ENCODE results near the gene DPYD. TPM values are rescaled to one million over a fixed set of nuclear protein-coding genes. Genes with fewer than 3 reads are reported as not detected.

The DPYD gene
- polyA plus RNA-seq, 1 of the 3 experiments (the other 2 are of a cell fraction): 23.0 TPM

DNA sequence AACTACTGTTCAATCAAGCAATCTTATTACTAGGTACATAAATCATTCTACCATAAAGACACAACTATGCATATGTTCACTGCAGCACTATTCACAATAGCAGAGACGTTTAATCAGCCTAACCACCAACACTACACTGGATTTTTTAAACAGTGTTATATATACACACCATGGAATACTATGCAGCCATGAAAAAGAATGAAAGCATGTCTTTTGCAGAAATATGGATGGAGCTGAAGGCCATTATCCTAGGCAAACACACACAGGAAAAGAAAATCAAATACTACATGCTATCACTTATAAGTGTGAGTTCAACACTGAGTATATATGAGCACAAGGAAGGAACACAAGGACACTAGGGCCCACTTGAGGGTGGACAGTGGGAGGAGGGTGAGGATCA is 159.2 kb downstream of the DPYD start:
- Histone ChIP-seq H3K9me3 (no peaks in the 10 kb centered on the region), H3K4me3 (ENCODE audit: low read depth in 2 of 2, low read length in 1 of 2) (no peak overlapping the region), H3F3A (replicated peaks; ENCODE audit: insufficient read depth) (peaks cover 27% of the 10 kb centered on the region), H3K4me1 (ENCODE audit: control insufficient read depth in 1 of 2, insufficient read depth in 2 of 2, low read depth in 1 of 2, low read length in 1 of 2) (no peaks in the 10 kb centered on the region), H3K9me2 (no peaks in the 10 kb centered on the region), H3K4me2 (no peak overlapping the region), H3K27me3 (ENCODE audit: insufficient read depth) (no peaks in the 10 kb centered on the region), H3K9ac (no peak overlapping the region), H4K20me1 (ENCODE audit: insufficient read depth) (no peaks in the 10 kb centered on the region), H2AFZ (ENCODE audit: low read depth) (no peak overlapping the region), H3K27ac (ENCODE audit: low read depth in 2 of 2, low read length in 1 of 2) (no peak overlapping the region), H3K79me2 (ENCODE audit: insufficient read depth) (peaks cover 54% of the 10 kb centered on the region), H3K36me3 (replicated peaks in 1 of 2; ENCODE audit: control insufficient read depth in 1 of 2, insufficient read depth in 2 of 2, low read length in 1 of 2) (peaks cover 0 to 34% of the 10 kb centered on the region in 2 experiments)
- no peak for TF ChIP-seq SIN3A (IDR thresholded peaks at IDR 0.05; ENCODE audit: borderline replicate concordance, low read depth, low read length)
- DNase-seq: no peak
- POLR2A ChIA-PET: no interaction called here
- WGBS (ENCODE audit: low lambda C conversion rate): 70% methylated on average over 1 of the region's 1 CpG
- CTCF ChIA-PET: no interaction called here

DNA sequence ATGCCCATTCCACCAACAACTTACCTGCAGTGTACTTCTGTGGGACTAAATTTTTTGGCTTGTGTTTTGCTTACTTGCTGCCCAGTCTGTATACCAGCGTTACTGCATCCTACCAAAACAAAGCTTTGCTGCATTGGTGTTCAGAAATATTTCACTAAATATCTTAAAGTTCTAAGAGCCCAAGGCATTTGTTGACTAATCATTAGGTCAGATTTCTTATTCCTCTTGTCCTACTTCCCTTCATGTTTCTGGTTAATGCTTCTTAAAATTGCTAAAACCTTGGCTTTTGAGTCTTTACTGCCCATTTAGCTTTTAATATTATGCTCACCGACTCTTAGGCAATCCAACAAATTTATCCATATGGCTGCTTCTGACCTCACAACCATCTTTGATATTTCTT is 161.8 kb downstream of the DPYD start:
- Histone ChIP-seq H3K4me3 (ENCODE audit: low read depth in 2 of 2, low read length in 1 of 2) (no peak overlapping the region), H3K4me2 (no peak overlapping the region), H3K9ac (no peak overlapping the region), H3K27ac (ENCODE audit: low read depth in 2 of 2, low read length in 1 of 2) (peak overlapping the region in 1 of 2 experiments; percentile 16; a peak in 2 of 4 replicates), H3K79me2 (ENCODE audit: insufficient read depth) (peaks cover 49% of the 10 kb centered on the region), H2AFZ (ENCODE audit: low read depth) (no peak overlapping the region), H3K27me3 (ENCODE audit: insufficient read depth) (no peaks in the 10 kb centered on the region), H4K20me1 (ENCODE audit: insufficient read depth) (no peaks in the 10 kb centered on the region), H3K9me2 (no peaks in the 10 kb centered on the region), H3K9me3 (no peaks in the 10 kb centered on the region), H3F3A (replicated peaks; ENCODE audit: insufficient read depth) (peaks cover 19% of the 10 kb centered on the region), H3K4me1 (ENCODE audit: control insufficient read depth in 1 of 2, insufficient read depth in 2 of 2, low read depth in 1 of 2, low read length in 1 of 2) (no peaks in the 10 kb centered on the region), H3K36me3 (replicated peaks in 1 of 2; ENCODE audit: control insufficient read depth in 1 of 2, insufficient read depth in 2 of 2, low read length in 1 of 2) (peaks cover 0 to 26% of the 10 kb centered on the region in 2 experiments)
- CTCF ChIA-PET: interaction anchor here (0.6 to 1.4 kb wide), 2 partner anchors 10 to 21 kb away, joined by 3 read pairs; no protein-coding TSS in a partner anchor
- DNase-seq: no peak
- 80% methylated on average over 2 of the region's 2 CpGs for WGBS (ENCODE audit: low lambda C conversion rate)
- peak; percentile 12; the same call in 1 of the 2 replicates for TF ChIP-seq RXRA (IDR thresholded peaks at IDR 0.05; ENCODE audit: borderline replicate concordance, low read depth)
- TF ChIP-seq TEAD4 (IDR thresholded peaks at IDR 0.05; ENCODE audit: borderline replicate concordance, insufficient read depth): no peak
- TF ChIP-seq YY1 (IDR thresholded peaks at IDR 0.05; ENCODE audit: low read depth): no peak
- TF ChIP-seq RAD21 (IDR thresholded peaks at IDR 0.05; ENCODE audit: low read length): no peak
- TF ChIP-seq, protein P1, sequence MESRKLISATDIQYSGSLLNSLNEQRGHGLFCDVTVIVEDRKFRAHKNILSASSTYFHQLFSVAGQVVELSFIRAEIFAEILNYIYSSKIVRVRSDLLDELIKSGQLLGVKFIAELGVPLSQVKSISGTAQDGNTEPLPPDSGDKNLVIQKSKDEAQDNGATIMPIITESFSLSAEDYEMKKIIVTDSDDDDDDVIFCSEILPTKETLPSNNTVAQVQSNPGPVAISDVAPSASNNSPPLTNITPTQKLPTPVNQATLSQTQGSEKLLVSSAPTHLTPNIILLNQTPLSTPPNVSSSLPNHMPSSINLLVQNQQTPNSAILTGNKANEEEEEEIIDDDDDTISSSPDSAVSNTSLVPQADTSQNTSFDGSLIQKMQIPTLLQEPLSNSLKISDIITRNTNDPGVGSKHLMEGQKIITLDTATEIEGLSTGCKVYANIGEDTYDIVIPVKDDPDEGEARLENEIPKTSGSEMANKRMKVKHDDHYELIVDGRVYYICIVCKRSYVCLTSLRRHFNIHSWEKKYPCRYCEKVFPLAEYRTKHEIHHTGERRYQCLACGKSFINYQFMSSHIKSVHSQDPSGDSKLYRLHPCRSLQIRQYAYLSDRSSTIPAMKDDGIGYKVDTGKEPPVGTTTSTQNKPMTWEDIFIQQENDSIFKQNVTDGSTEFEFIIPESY (IDR thresholded peaks at IDR 0.05; ENCODE audit: borderline replicate concordance, low read depth): no peak
- TF ChIP-seq, protein P2, sequence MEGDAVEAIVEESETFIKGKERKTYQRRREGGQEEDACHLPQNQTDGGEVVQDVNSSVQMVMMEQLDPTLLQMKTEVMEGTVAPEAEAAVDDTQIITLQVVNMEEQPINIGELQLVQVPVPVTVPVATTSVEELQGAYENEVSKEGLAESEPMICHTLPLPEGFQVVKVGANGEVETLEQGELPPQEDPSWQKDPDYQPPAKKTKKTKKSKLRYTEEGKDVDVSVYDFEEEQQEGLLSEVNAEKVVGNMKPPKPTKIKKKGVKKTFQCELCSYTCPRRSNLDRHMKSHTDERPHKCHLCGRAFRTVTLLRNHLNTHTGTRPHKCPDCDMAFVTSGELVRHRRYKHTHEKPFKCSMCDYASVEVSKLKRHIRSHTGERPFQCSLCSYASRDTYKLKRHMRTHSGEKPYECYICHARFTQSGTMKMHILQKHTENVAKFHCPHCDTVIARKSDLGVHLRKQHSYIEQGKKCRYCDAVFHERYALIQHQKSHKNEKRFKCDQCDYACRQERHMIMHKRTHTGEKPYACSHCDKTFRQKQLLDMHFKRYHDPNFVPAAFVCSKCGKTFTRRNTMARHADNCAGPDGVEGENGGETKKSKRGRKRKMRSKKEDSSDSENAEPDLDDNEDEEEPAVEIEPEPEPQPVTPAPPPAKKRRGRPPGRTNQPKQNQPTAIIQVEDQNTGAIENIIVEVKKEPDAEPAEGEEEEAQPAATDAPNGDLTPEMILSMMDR (IDR thresholded peaks at IDR 0.05): no peak
- no peak for TF ChIP-seq FOXJ3 (CRISPR knock-in tag; IDR thresholded peaks at IDR 0.05)
- POLR2A ChIA-PET: no interaction called here
